ENCODE data around the gene ADAD2. TPM values are rescaled to one million over a fixed set of nuclear protein-coding genes. Genes with fewer than 3 reads are reported as not detected.

Gene ADAD2
- total RNA-seq, 2 donors from 2014 or later, result 0.43 TPM; not detected in 1

DNA sequence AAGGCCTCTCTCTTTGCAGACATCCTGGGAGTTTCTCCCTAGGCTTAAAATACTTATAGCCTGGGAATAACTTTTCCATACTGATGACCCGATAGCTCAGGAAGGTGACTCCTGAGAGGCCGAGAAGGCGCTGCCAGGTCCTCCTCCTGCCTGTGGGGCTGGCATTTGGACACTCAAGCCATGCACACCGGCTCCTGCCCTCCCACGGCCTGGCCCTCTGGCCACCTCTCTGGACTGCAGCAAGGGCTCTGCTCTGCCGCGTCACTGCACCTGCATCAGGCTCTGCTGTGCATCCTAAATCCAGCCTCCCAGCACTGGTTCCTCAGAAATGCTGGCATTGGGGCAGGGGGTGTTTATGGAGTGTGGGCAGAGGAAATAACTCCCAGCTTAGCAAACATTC is 34.6 kb downstream of the ADAD2 start:
- H3K9me3 Mint-ChIP-seq, result no peaks in the 10 kb centered on the region
- H3K4me3 Mint-ChIP-seq, result no peak overlapping the region
- H3K27me3 Mint-ChIP-seq (ENCODE audit: low read depth), result peaks cover 14% of the 10 kb centered on the region
- no peaks in the 10 kb centered on the region for H3K36me3 Mint-ChIP-seq (ENCODE audit: insufficient read depth in 2 of 2)
- no peak for DNase-seq
- H3K4me1 Mint-ChIP-seq (ENCODE audit: low read depth), result no peaks in the 10 kb centered on the region
- no peak for ATAC-seq (replicated peaks in 1 of 2)
- no peak overlapping the region for H3K27ac Mint-ChIP-seq

DNA sequence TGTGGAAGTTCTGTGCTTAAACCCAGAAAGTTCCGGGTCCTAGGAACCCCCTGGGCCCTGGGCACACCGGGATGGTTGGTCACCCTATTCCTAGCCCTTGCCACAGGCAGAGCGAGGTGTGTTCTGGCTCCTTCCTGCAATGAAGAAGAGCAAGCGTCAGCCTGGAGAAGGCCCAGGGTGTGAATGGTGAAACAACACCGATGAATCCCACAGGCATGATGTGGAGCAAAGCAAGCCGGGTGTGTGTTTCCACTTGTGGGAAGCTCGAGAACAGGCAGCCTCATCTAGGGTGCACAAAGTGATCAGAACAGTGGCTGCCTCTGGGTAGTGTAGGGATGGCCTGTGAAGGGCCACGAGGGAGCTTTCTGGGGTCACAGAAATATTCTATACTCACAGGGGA is 35.1 kb downstream of the ADAD2 start:
- no peaks in the 10 kb centered on the region for H3K9me3 Mint-ChIP-seq
- peaks cover 14% of the 10 kb centered on the region for H3K27me3 Mint-ChIP-seq (ENCODE audit: low read depth)
- DNase-seq (no peak), ATAC-seq (replicated peaks in 1 of 2) (no peak)
- no peak overlapping the region for H3K27ac Mint-ChIP-seq
- no peak overlapping the region for H3K4me3 Mint-ChIP-seq
- H3K36me3 Mint-ChIP-seq (ENCODE audit: insufficient read depth in 2 of 2), result no peaks in the 10 kb centered on the region
- no peaks in the 10 kb centered on the region for H3K4me1 Mint-ChIP-seq (ENCODE audit: low read depth)

DNA sequence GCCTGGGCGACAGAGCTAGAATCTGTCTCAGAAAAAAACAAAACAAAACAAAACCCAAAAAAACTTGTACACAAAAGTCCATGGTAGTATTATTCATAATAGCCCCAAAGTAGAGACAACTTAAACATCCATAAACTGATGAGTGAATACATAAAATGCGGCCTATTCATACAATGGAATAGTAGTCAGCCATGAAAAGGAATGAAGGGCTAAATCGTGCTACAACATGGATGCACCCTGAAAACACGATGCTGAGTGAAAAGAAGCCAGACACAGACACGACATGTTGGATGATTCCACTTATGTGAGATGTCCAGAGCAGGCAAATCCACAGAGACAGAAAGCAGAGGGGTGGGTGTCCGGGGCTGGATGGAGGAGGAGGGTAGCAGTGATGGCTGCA is 36.6 kb downstream of the ADAD2 start:
- Mint-ChIP-seq H3K4me1 (ENCODE audit: low read depth) (no peaks in the 10 kb centered on the region), H3K27ac (no peak overlapping the region), H3K9me3 (no peaks in the 10 kb centered on the region), H3K4me3 (no peak overlapping the region), H3K27me3 (ENCODE audit: low read depth) (peaks cover 14% of the 10 kb centered on the region), H3K36me3 (ENCODE audit: insufficient read depth in 2 of 2) (no peaks in the 10 kb centered on the region)
- ATAC-seq (replicated peaks in 1 of 2) (no peak), DNase-seq (no peak)

DNA sequence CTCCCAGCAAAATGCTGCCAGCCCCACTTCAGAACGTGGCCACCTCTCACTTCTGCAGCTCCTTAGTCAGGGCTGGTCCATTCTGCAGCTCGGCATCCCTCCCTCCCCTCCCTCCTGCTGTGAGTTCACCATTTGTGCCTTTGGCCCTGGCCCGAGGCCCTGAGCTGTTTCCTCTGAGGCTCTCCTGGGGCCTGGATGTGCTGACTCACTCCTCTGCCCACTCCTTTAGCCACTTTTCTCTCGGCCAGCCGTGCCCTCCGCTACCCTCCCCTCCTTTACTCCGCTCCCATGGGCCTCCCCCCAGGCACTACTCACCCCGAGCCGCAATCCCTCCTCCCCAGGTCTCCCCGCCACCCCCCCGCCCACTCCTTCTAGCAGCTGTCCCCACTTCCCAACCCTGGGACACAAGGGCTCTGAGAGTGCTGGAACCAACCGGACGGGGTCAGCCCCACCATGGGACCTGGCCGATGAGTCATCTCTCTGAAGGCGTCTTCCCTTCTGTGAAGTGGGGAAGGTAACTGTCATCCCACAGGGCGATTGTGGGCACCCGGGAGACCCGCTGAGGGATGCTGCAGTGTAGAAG is 37.4 kb downstream of the ADAD2 start:
- Mint-ChIP-seq H3K27ac (no peak overlapping the region), H3K36me3 (ENCODE audit: insufficient read depth in 2 of 2) (no peaks in the 10 kb centered on the region), H3K27me3 (ENCODE audit: low read depth) (peaks cover 14% of the 10 kb centered on the region), H3K4me1 (ENCODE audit: low read depth) (no peaks in the 10 kb centered on the region), H3K4me3 (no peak overlapping the region), H3K9me3 (no peaks in the 10 kb centered on the region)
- DNase-seq (no peak), ATAC-seq (replicated peaks in 1 of 2) (no peak)

DNA sequence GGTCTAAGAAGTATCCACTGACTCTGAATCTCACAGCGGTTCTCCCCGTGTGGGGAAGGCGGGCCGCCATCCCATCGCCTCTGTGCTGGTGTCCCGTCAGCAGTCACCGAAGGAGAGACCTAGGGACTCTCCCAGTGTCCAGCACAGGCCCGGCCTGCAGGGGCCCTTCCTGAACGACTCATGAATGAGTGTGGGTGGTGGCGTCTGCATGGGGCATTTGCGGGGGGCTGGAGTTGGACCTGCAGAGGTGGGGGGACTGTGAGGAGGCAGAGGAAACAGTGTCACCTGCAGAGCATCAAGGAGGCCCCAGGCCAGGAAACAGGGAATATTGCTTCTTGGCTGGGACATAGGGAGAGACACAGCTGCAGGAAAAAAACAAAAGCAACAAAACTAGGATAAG is 38.5 kb downstream of the ADAD2 start:
- no peak for DNase-seq
- Mint-ChIP-seq H3K4me1 (ENCODE audit: low read depth) (no peaks in the 10 kb centered on the region), H3K9me3 (no peaks in the 10 kb centered on the region), H3K36me3 (ENCODE audit: insufficient read depth in 2 of 2) (no peaks in the 10 kb centered on the region), H3K27ac (no peak overlapping the region), H3K27me3 (ENCODE audit: low read depth) (peaks cover 14% of the 10 kb centered on the region), H3K4me3 (no peak overlapping the region)
- ATAC-seq (replicated peaks in 1 of 2), result no peak

DNA sequence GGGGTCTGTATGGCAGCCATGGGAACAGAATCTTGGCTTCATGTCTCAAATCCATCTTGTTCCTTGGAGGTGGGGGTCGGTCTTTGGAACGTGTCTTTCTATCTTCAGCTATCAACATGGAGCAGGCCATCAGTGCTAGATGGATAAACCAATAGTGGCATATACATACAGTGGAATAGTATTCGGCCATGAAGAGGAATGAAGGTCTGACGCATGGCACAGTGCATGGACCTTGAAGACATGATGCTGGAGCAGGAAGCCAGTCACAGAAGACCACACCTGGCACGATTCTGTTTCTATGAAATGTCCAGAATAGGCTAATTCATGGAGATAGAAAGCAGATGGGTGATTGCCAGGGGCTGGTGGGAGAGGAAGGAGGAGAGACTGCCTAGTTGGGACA is 41.1 kb downstream of the ADAD2 start:
- no peak for DNase-seq
- H3K4me3 Mint-ChIP-seq, result no peak overlapping the region
- no peaks in the 10 kb centered on the region for H3K36me3 Mint-ChIP-seq (ENCODE audit: insufficient read depth in 2 of 2)
- no peaks in the 10 kb centered on the region for H3K9me3 Mint-ChIP-seq
- no peak overlapping the region for H3K27ac Mint-ChIP-seq
- peaks cover 7% of the 10 kb centered on the region for H3K27me3 Mint-ChIP-seq (ENCODE audit: low read depth)
- H3K4me1 Mint-ChIP-seq (ENCODE audit: low read depth), result no peaks in the 10 kb centered on the region
- no peak for ATAC-seq (replicated peaks in 1 of 2)

DNA sequence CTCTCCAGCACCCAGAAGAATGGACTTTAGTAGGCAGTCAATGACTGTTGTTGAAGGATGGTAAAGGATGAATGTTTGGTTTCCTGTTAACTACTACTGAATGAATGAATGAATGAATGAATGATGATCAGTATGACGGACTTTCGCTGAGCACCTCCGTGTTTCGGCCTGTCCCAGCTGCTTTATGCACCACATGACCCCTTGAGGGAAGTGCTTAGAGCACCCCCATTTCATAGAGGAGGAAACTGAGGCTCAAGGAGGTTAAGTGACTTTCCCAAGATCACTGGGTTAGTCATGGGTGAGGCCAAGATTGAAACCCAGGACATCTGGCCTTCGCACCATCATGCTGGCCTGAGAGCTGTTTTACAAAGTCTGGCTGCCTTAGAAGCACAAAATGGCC is 42.0 kb downstream of the ADAD2 start:
- DNase-seq (no peak), ATAC-seq (replicated peaks in 1 of 2) (no peak)
- H3K4me3 Mint-ChIP-seq, result no peak overlapping the region
- H3K9me3 Mint-ChIP-seq, result no peaks in the 10 kb centered on the region
- H3K27me3 Mint-ChIP-seq (ENCODE audit: low read depth), result no peaks in the 10 kb centered on the region
- H3K36me3 Mint-ChIP-seq (ENCODE audit: insufficient read depth in 2 of 2), result no peaks in the 10 kb centered on the region
- H3K4me1 Mint-ChIP-seq (ENCODE audit: low read depth), result no peaks in the 10 kb centered on the region
- no peak overlapping the region for H3K27ac Mint-ChIP-seq

DNA sequence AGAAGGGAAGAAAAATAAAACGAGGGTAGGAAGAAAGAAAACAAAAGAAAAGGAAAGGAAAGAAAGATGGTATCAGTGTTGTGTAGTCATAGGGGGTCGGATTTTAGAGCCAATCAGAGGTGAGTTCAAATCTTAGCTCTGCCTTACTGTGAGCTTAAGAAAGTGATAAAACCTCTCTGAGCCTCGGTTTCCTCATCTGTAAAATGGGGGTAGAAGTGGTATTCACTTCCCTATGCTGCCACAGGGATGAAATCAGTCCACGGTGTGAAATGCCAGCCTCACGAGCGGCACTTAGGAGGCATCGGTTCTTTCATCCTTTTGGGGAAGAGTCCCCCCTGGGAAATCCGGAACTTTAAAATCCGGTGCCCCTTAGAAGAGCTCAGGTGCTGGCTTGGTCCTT is 42.8 kb downstream of the ADAD2 start:
- ATAC-seq (replicated peaks in 1 of 2), result no peak
- no peak overlapping the region for H3K27ac Mint-ChIP-seq
- H3K27me3 Mint-ChIP-seq (ENCODE audit: low read depth), result peaks cover under 1% of the 10 kb centered on the region
- H3K4me1 Mint-ChIP-seq (ENCODE audit: low read depth), result no peaks in the 10 kb centered on the region
- no peak for DNase-seq
- no peak overlapping the region for H3K4me3 Mint-ChIP-seq
- no peaks in the 10 kb centered on the region for H3K36me3 Mint-ChIP-seq (ENCODE audit: insufficient read depth in 2 of 2)
- no peaks in the 10 kb centered on the region for H3K9me3 Mint-ChIP-seq

DNA sequence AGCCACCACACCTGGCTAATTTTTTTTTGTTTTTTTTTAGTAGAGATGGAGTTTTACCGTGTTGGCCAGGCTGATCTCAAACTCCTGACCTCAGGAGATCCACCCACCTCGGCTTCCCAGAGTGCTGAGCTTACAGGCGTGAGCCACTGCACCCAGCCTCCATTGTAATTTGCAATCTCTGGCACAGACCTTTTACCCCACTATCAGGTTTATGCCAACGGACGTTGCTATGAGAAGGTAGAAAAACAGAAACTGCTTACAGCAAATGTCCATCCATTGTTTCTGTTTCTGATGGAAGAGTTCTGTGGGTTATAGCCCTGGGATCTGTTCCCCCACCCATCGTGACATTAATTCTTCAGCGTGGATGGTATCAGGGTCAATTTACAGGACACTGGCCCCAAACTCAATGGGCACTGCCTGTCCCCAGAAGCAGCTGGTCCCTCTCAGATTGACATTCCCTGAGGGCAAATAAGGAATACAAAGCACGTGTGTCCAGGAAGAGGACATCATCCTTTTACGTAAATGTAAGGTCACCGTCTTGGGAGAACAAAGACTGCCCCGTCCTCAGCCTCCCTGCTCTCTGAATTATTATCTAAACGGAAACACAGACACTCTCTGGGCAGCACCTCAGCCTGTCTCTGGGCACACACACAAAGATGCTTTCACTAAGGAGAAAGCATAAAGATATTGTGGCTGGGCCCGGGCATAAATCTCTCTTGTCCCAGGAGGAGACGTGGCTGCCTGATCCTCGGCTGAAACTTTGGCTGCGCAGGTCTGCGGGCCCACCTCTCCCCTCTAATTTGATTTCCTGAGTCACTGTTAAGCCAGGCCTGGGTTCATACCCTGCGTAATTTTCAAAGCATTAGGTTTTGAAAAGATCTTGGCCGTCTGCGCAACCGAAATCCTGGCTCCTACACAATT is 43.6 kb downstream of the ADAD2 start:
- H3K4me1 Mint-ChIP-seq (ENCODE audit: low read depth), result no peaks in the 10 kb centered on the region
- no peak for DNase-seq
- no peak overlapping the region for H3K4me3 Mint-ChIP-seq
- peaks cover 8% of the 10 kb centered on the region for H3K27me3 Mint-ChIP-seq (ENCODE audit: low read depth)
- ATAC-seq (replicated peaks in 1 of 2), result no peak
- H3K36me3 Mint-ChIP-seq (ENCODE audit: insufficient read depth in 2 of 2), result no peaks in the 10 kb centered on the region
- no peak overlapping the region for H3K27ac Mint-ChIP-seq
- H3K9me3 Mint-ChIP-seq, result no peaks in the 10 kb centered on the region

DNA sequence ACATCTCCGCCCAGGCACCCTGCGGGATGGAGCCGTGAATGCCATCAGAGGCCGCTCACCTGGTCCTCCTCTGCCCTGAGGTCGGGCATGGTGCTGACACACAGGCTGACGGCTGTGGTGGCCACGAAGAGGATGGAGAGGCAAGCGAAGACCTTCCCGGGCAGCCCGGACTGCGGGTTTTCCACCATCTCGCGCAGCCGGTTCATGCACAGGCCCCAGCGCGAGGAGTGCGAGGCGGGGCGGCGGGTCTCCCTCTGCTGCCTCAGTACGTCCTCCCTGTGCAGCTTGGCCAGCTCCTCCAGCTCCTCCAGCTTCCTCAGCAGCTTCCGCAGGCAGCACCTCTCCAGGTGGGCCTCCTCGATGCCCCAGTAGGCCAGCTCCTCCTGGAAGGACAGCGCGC is 45.7 kb downstream of the ADAD2 start:
- DNase-seq, result no peak
- Mint-ChIP-seq H3K4me3 (no peak overlapping the region), H3K36me3 (ENCODE audit: insufficient read depth in 2 of 2) (no peaks in the 10 kb centered on the region), H3K27ac (no peak overlapping the region), H3K27me3 (ENCODE audit: low read depth) (peaks cover 22% of the 10 kb centered on the region), H3K4me1 (ENCODE audit: low read depth) (no peaks in the 10 kb centered on the region), H3K9me3 (no peaks in the 10 kb centered on the region)
- no peak for ATAC-seq (replicated peaks in 1 of 2)

DNA sequence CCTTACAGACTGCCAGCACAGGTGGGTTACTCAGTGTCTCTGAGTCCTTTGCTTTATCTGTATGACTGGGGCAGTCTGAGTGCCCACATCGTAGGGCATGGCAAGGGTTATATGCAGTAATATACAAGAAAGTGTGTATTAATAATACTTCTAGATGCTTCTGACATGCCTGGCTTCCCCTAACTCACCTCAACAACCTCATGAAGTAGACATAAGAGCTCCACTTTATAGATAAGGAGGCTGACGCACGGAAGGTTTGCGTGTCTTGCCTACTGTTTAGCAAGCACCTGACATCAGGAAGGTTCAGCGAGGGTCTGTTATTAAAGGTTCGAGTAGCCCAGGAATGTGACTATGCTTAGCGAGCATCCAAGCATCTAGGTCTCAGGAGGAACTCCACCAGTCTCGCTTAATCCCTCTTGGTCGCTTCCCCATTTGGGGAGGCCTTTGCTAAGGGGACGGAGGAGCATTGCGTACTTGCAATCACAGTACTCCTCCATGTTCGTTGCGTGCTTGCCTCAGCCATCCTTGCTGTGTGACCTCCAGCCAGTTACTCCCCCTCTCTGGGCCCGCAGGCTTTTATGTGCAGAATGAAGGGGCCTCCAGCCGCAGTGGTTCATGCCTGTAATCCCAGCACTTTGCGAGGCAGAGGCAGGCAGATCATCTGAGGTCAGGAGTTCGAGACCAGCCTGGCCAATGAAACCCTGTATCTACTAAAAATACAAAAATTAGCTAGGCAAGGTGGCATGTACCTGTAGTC is 47.2 kb downstream of the ADAD2 start:
- no peak for ATAC-seq (replicated peaks in 1 of 2)
- Mint-ChIP-seq H3K4me3 (no peak overlapping the region), H3K27me3 (ENCODE audit: low read depth) (peaks cover 22% of the 10 kb centered on the region), H3K4me1 (ENCODE audit: low read depth) (no peaks in the 10 kb centered on the region), H3K36me3 (ENCODE audit: insufficient read depth in 2 of 2) (no peaks in the 10 kb centered on the region), H3K27ac (no peak overlapping the region), H3K9me3 (no peaks in the 10 kb centered on the region)
- DNase-seq, result no peak

DNA sequence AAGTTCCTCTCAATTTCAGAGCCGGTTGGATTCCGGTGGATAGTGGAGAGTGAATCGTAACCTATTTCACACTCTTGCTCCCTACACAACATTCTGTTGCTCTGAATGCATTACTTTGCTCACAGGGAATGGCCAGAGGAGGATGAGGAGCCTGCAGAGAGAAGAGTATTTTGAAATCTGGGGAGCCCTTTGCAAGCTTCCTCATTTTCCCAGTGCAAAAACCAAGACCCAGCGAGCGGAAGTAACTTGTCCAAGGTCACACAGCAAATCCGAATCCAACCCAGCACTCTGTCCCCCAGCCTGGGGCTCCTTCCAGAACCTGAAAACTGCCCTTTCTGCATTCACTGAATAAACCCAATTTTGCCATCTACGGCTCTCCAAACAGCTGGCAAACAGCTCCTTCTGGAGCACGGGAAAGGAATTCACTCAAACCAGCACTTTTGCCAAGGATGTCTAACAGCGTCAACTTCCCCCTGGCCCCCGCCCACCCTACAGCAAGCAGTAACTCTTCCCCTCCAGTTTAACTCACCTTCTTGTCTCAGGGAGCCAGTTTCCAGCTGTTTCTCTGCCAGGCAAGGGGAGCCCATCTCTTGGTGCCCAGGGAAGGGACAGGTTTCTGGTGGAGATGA is 48.3 kb downstream of the ADAD2 start:
- no peaks in the 10 kb centered on the region for H3K36me3 Mint-ChIP-seq (ENCODE audit: insufficient read depth in 2 of 2)
- H3K27me3 Mint-ChIP-seq (ENCODE audit: low read depth), result peaks cover 32% of the 10 kb centered on the region
- H3K9me3 Mint-ChIP-seq, result peaks cover 0 to 2% of the 10 kb centered on the region in 2 donors
- no peaks in the 10 kb centered on the region for H3K4me1 Mint-ChIP-seq (ENCODE audit: low read depth)
- H3K27ac Mint-ChIP-seq, result no peak overlapping the region
- ATAC-seq (replicated peaks in 1 of 2) (no peak), DNase-seq (no peak)
- no peak overlapping the region for H3K4me3 Mint-ChIP-seq

DNA sequence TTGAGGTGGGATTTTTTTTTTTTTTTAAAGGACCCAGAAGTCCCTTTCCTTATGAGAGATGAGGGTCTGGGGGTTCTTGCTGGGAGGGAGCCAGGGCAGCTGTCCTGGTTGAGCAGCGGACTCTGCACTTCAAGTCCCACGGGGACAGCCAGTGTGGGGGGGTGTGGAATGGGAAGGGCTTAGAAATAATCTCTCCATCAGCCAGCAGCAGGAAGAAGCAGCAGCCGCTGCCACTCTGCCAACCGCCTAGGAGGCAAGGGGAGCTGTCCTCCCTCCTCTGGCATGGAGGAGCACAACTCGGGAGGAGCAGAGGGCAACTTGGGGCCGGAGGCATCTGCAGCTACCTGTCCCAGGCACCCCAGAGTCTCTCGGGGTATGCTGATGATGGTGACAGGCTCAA is 49.0 kb downstream of the ADAD2 start, which contains the start of gene KCNG4:
Gene KCNG4 (minus strand): TSS at position 104 of the 400 bp plus-strand sequence. CDS start 2,527 bp downstream, outside the sequence.
- Mint-ChIP-seq H3K4me3 (no peak within 1 kb of the TSS), H3K36me3 (ENCODE audit: insufficient read depth in 2 of 2) (no peaks in the 10 kb centered on the region), H3K4me1 (ENCODE audit: low read depth) (no peaks in the 10 kb centered on the region), H3K27ac (no peak within 1 kb of the TSS), H3K27me3 (ENCODE audit: low read depth) (peaks cover 35% of the 10 kb centered on the region), H3K9me3 (peaks cover 0 to 4% of the 10 kb centered on the region in 2 donors)
- DNase-seq (no peak), ATAC-seq (replicated peaks in 1 of 2) (no peak)

All from activated T-cell treated with anti-CD3 and anti-CD28 coated beads, Interleukin-2, amount 50 U/mL, for 72 hours (primary cell).